Left ventricle myocardium superior (tissue), 1 donor: ENCODE data around the gene KIF5C. TPM values are rescaled to one million over a fixed set of nuclear protein-coding genes. Genes with fewer than 3 reads are reported as not detected.
A peak's percentile ranks its signal among the peaks of the same experiment; 100 is the strongest.

Source experiments
- ATAC-seq: fragments of 200-7000 bp; cut with Tn5 transposase; one replicate; pipeline ENCODE4 v1.9.1; 2020; ENCODE audit warnings: mild to moderate bottlenecking, moderate library complexity
- DNase-seq: peaks from one replicate; pipeline ENCODE4 v3.0.0-alpha.2; 2020
- intact Hi-C: fragments of 100-400 bp; cut with micrococcal nuclease; formaldehyde crosslinking; loops from one replicate; pipeline ENCODE4 v1.11.0; 2022
- total RNA-seq: library from RNA; stranded (reverse); fragmentation: NEBNext Ultra II Directional; extraction: Animal tissue kit (Norgen Biotek cat#: 25700); gene quantifications from one replicate; pipeline ENCODE4 v1.2.1, GENCODE V29; 2021
- donor health status: DM: no; HTN: yes; CAD: no; lungs with severe emphysema.

The KIF5C gene
- total RNA-seq, 1 donor from 2014 or later, result 0.52 TPM

GRCh38 chr2:149000158-149000938, 125.3 kb downstream of the KIF5C start:
- ATAC-seq (no peak), DNase-seq (no peak)
- intact Hi-C loops, result no loop called here

- no peak for DNase-seq
- no peak for ATAC-seq
- intact Hi-C loops, result no loop called here
Observed at GRCh38 chr2:149001496-149001895, 126.5 kb downstream of the KIF5C start.

- no peak for ATAC-seq
- DNase-seq, result no peak
- intact Hi-C loops, result no loop called here
Observed at GRCh38 chr2:149002378-149002890, 127.4 kb downstream of the KIF5C start.

GRCh38 chr2:149002891-149003740, 128.1 kb downstream of the KIF5C start:
- intact Hi-C loops, result no loop called here
- DNase-seq (no peak), ATAC-seq (no peak)

GRCh38 chr2:149004836-149005235, 129.8 kb downstream of the KIF5C start:
- ATAC-seq (no peak), DNase-seq (no peak)
- intact Hi-C loops, result no loop called here

GRCh38 chr2:149005471-149006077, 130.5 kb downstream of the KIF5C start:
- no peak for ATAC-seq
- no peak for DNase-seq
- intact Hi-C loops, result no loop called here

GRCh38 chr2:149006883-149007543, 132.0 kb downstream of the KIF5C start:
- intact Hi-C loops, result no loop called here
- DNase-seq (no peak), ATAC-seq (no peak)

GRCh38 chr2:149008381-149008780, 133.4 kb downstream of the KIF5C start:
- intact Hi-C loops, result no loop called here

GRCh38 chr2:149009576-149010461, 134.8 kb downstream of the KIF5C start:
- ATAC-seq (no peak), DNase-seq (no peak)
- intact Hi-C loops, result no loop called here

More at GRCh38 chr2:149008381-149008780, 133.4 kb downstream of the KIF5C start:
- no peak for ATAC-seq
- DNase-seq, result no peak

GRCh38 chr2:149012545-149012944, 137.5 kb downstream of the KIF5C start:
- no peak for DNase-seq
- no peak for ATAC-seq
- intact Hi-C loops, result no loop called here

GRCh38 chr2:149015501-149015900, 140.5 kb downstream of the KIF5C start:
- intact Hi-C loops, result loop anchor here (5.0 kb wide), 1 partner anchor 547 kb away; no protein-coding TSS in a partner anchor
- DNase-seq (no peak), ATAC-seq (no peak)

GRCh38 chr2:149015926-149016563, 141.0 kb downstream of the KIF5C start:
- DNase-seq (no peak), ATAC-seq (no peak)
- intact Hi-C loops, result loop anchor here (5.0 kb wide), 1 partner anchor 546 kb away; no protein-coding TSS in a partner anchor

GRCh38 chr2:149017116-149017985, 142.3 kb downstream of the KIF5C start:
- intact Hi-C loops, result loop anchor here (5.0 kb wide), 1 partner anchor 545 kb away; no protein-coding TSS in a partner anchor
- DNase-seq (peak; percentile 66), ATAC-seq (peak; percentile 64)

GRCh38 chr2:149018981-149019380, 144.0 kb downstream of the KIF5C start:
- ATAC-seq (no peak), DNase-seq (no peak)
- intact Hi-C loops, result loop anchor here (5.0 kb wide), 1 partner anchor 543 kb away; no protein-coding TSS in a partner anchor

GRCh38 chr2:149019768-149020167, 144.7 kb downstream of the KIF5C start:
- ATAC-seq, result no peak
- DNase-seq, result no peak
- intact Hi-C loops, result loop anchor here (5.0 kb wide), 1 partner anchor 543 kb away; no protein-coding TSS in a partner anchor

GRCh38 chr2:149020432-149020851, 145.4 kb downstream of the KIF5C start:
- intact Hi-C loops, result no loop called here
- DNase-seq, result no peak
- ATAC-seq, result no peak
